Measurements from ENCODE around the gene ZDHHC3.
"Not testable (repeated sequence)": the region's sequence is repeated elsewhere in the genome, so short reads cannot be mapped to it uniquely, and the experiment has no call there.

The ZDHHC3 gene

DNA sequence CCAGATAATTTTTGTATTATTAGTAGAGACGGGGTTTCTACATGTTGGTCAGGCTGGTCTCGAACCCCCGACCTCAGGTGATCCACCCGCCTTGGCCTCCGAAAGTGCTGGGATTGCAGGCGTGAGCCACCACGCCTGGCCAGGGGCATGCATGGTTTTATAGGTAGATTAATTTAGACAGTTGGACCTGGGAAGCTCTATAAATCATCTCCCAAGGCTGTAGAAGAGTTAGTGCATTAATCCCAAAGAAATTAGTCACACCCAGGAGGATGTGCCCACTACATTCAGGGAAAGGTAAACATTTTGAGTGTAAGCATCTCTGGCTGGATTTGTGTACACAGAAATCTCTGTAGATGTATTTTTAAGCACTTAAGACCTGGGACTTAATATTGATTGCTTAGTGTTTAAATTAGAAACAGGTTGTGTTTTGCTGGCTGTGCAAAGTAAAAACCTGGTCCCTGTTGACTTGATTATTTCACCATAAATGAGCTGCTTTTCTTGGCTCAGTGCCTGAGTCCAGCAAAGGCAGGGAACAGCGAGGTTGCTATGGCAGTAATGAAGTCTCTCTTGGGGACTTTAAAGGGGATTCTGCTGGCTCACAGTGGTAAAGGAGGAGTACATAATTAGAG, 19.3 kb upstream of the ZDHHC3 start:
- peak; percentile 50 for DNase-seq

GRCh38 chr3:44993471-44994205, 17.7 kb upstream of the ZDHHC3 start:
- DNase-seq, result no peak

- DNase-seq, result no peak
Measured at GRCh38 chr3:44992555-44993470, 16.8 kb upstream of the ZDHHC3 start.

DNA sequence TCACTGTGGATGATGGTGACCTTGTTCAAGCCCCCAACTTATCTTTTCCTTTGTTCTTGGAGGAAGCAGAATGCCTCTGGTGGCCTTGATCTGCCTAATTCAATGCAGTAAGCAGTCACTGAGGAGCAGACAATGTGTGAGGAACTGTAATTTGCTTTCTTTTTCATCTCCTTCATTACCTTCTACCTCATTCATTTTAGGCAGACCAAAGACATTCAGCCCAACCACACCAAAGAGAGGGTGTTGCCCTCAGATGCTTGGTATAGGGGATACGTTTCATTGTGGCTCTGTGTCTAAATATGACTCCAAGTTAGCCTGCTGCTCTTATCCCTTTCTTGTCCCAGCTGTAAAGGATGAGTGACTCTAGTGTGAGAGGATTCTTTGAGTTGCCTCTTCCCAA, 15.4 kb upstream of the ZDHHC3 start:
- no peak for DNase-seq

- no peak for DNase-seq
Measured at GRCh38 chr3:44989636-44990373, 13.8 kb upstream of the ZDHHC3 start.

GRCh38 chr3:44989141-44989540, 13.2 kb upstream of the ZDHHC3 start:
- DNase-seq, result no peak

- no peak for DNase-seq
Measured at GRCh38 chr3:44988073-44988472, 12.1 kb upstream of the ZDHHC3 start.

- no peak for DNase-seq
Measured at GRCh38 chr3:44987332-44987731, 11.4 kb upstream of the ZDHHC3 start.

- not testable (repeated sequence) for DNase-seq
Measured at GRCh38 chr3:44986330-44986729, 10.4 kb upstream of the ZDHHC3 start.

DNA sequence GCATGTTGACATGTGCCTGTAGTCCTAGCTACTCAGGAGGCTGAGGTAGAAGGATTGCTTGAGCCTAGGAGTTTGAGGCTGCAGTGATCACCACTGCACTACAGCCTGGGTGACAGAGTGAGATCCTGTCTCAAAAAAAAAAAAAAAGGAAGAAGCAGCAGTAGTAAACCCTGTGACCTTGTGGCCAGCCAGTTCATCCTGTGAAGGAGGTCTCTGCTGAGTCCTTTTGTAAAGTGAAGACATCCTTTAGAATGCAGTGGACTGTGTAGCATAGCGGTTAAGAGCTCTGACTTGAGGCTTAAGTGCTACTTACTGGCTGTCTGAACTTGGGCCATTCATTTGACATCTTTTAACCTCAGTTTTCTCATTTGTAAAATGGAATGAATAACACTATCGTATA, 8.4 kb upstream of the ZDHHC3 start:
- DNase-seq, result no peak

GRCh38 chr3:44983484-44983941, 7.5 kb upstream of the ZDHHC3 start:
- DNase-seq, result no peak

GRCh38 chr3:44982817-44983216, 6.8 kb upstream of the ZDHHC3 start:
- no peak for DNase-seq

DNA sequence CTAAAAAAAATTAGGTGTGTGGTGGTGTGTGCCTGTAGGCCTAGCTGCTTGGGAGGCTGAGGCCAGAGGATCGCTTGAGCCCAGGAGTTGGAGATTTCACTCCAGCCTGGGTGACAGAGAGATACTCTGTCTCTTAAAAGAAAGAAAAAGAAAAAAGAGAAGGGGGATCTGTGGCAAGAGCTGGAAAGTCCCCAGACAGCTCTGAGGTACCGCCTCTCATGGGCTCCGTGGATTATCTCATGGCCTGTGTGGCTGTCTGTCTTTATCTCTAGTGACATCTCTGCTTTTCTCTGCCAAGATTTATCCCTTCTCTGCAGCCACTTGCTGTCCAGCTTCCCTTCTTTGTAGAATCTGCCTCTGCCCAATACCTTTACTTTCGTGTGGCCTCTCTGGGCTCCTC, 5.8 kb upstream of the ZDHHC3 start:
- no peak for DNase-seq

- DNase-seq, result no peak
Measured at GRCh38 chr3:44981220-44981619, 5.2 kb upstream of the ZDHHC3 start.

DNA sequence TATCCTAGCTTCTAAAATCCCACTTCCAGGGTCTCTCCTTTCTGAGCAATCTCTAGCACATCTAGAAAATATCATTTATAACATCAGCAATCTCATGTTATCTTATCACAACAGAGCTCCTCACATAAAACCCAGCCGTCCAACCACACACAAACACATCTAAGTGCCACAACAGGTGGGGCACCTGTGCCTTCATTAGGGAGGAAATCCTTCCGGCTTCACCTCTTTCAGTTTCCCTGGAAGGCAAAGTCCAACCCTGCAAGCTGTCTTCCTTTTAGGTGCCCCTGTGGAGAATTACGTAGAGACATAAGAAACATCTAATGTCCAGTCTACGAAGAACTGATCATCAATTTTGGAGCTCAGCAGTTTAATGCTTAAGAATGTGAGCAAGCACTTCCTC, 1.6 kb downstream of the ZDHHC3 start:
- no peak for DNase-seq

GRCh38 chr3:44970926-44971490, 5.0 kb downstream of the ZDHHC3 start:
- no peak for DNase-seq

DNA sequence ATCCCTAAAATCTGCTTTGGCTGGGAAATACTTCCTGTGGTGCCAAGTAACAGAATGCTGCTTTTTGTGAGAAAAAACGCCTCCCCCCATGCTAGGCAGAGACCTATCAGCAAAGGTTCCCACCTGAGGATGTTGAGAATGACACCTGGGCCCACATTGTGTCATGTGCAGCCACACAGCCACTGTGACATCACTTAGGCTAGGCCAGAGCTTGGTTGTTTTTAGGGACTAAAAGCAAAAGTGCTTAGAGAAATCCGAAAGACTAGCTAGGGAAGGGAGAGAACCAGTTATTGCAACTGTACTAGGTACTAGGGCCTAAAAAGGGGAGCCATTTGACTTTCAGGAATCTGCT, 6.2 kb downstream of the ZDHHC3 start:
- DNase-seq, result no peak

GRCh38 chr3:44969154-44969827, 6.7 kb downstream of the ZDHHC3 start:
- DNase-seq, result no peak

DNA sequence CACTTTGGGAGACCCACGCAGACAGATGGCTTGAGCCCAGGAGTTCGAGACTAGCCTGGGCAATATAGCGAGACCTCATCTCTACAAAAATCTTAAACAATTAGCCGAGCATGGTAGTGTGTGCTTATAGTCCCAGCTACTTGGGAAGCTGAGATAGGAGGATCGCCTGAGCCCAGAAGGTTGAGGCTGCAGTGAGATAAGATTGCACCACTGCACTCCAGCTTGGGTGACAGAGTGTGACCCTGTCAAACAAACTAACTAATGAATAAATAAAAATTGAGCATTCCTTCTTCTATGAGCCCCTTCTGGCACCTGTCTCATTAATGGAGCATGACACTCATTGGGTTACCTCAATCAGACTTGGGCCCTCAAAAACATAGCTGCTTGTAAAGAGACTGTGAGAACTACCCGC, 7.5 kb downstream of the ZDHHC3 start:
- DNase-seq, result no peak

DNA sequence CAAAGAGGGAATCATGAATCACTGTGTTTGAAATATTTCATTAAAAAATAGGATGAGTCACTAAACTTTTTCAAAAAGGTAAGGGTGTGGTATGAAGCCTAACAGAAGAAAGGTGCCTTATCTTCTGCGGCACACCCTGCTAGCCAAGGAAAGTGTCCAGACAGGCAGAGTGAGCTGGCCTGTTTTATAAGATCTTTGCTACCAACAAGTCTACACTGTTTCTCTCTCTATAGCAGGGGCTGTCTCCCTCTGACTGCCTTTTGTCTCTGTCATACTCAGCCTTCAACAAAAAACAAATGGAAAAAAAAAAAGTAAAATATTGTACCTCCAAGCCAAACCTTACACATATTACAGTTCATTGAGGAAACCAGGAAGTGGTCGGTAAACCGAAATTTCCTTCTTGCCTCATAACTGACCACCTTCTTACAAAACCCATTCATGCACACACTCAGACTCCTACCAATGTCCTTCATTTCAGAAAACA, 9.1 kb downstream of the ZDHHC3 start:
- DNase-seq, result no peak

DNA sequence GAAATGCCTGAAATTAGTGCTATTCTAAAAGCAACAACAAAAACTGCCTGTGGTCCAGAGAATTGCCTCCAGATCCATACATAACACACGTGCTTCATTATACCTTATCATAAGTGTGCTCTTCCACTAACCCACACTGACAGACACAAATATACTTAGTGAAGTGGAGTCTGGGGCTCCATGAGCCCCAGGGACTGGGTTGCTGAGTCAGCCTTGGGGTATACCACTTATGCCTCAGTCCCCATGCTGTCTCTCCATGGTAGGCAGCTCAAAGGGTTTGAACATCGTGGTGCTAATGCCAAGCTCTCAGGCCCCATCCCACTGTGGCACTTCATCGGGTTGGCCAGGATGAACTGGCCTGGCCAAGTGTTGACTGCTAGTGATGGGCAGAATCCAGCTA, 10.8 kb downstream of the ZDHHC3 start:
- no peak for DNase-seq
